ENCODE measurements around the gene IPO4. TPM values are rescaled to one million over a fixed set of nuclear protein-coding genes. Genes with fewer than 3 reads are reported as not detected.

The IPO4 gene
- total RNA-seq, 2 donors from 2014 or later, result 19.9 to 64.6 TPM

GRCh38 chr14:24164518-24164991 lies 24.1 kb downstream of the IPO4 start:
- Histone ChIP-seq H3K4me3 (no peak overlapping the region), H3K9me3 (no peaks in the 10 kb centered on the region), H3K27ac (no peak overlapping the region), H3K36me3 (peaks cover 48% of the 10 kb centered on the region), H3K27me3 (replicated peaks; ENCODE audit: insufficient read depth) (no peaks in the 10 kb centered on the region), H3K4me1 (ENCODE audit: control insufficient read depth in 1 of 2, low read depth in 2 of 2) (peaks cover 15 to 38% of the 10 kb centered on the region in 2 donors)
- DNase-seq (ENCODE audit: low spot score) (no peak), ATAC-seq (ENCODE audit: insufficient number of reproducible peaks, low FRiP score, low read depth) (no peak)
- TF ChIP-seq CTCF (IDR thresholded peaks at IDR 0.05), result no peak

- ATAC-seq (ENCODE audit: insufficient number of reproducible peaks, low FRiP score, low read depth), result no peak
These were observed 26.5 kb downstream of the IPO4 start for GRCh38 chr14:24162093-24162492.

GRCh38 chr14:24160850-24161804 lies 27.5 kb downstream of the IPO4 start, which contains the start of gene IRF9:
Gene IRF9, plus strand, starts transcription at chr14:24161265. Its CDS starts 880 bp downstream, at chr14:24162145.
- Histone ChIP-seq H3K36me3 (peaks cover 63% of the 10 kb centered on the region), H3K4me3 (peak within 1 kb of the TSS; percentile 90), H3K27me3 (replicated peaks; ENCODE audit: insufficient read depth) (no peaks in the 10 kb centered on the region), H3K4me1 (ENCODE audit: control insufficient read depth in 1 of 2, low read depth in 2 of 2) (peaks cover 15 to 38% of the 10 kb centered on the region in 2 donors), H3K27ac (peak within 1 kb of the TSS; percentile 87 to 88), H3K9me3 (no peaks in the 10 kb centered on the region)
- DNase-seq (ENCODE audit: low spot score) (peak; percentile 93), ATAC-seq (ENCODE audit: insufficient number of reproducible peaks, low FRiP score, low read depth) (peak; percentile 90)
- TF ChIP-seq CTCF (IDR thresholded peaks at IDR 0.05), result peak; percentile 93

More at GRCh38 chr14:24162093-24162492, 26.5 kb downstream of the IPO4 start:
- H3K27ac ChIP-seq, result peak overlapping the region; percentile 87 to 88
- H3K9me3 ChIP-seq, result no peaks in the 10 kb centered on the region
- no peak for DNase-seq (ENCODE audit: low spot score)
- H3K27me3 ChIP-seq (replicated peaks; ENCODE audit: insufficient read depth), result no peaks in the 10 kb centered on the region
- TF ChIP-seq CTCF (IDR thresholded peaks at IDR 0.05), result no peak
- peaks cover 15 to 38% of the 10 kb centered on the region in 2 donors for H3K4me1 ChIP-seq (ENCODE audit: control insufficient read depth in 1 of 2, low read depth in 2 of 2)
- peaks cover 63% of the 10 kb centered on the region for H3K36me3 ChIP-seq
- H3K4me3 ChIP-seq, result peak overlapping the region; percentile 90

GRCh38 chr14:24160499-24160849 lies 28.1 kb downstream of the IPO4 start:
- ATAC-seq (ENCODE audit: insufficient number of reproducible peaks, low FRiP score, low read depth) (no peak), DNase-seq (ENCODE audit: low spot score) (no peak)
- H3K27ac ChIP-seq, result peak overlapping the region; percentile 73 to 88
- TF ChIP-seq CTCF (IDR thresholded peaks at IDR 0.05), result no peak
- H3K36me3 ChIP-seq, result peaks cover 63% of the 10 kb centered on the region
- peaks cover 15 to 38% of the 10 kb centered on the region in 2 donors for H3K4me1 ChIP-seq (ENCODE audit: control insufficient read depth in 1 of 2, low read depth in 2 of 2)
- no peak overlapping the region for H3K4me3 ChIP-seq
- no peaks in the 10 kb centered on the region for H3K27me3 ChIP-seq (replicated peaks; ENCODE audit: insufficient read depth)
- no peaks in the 10 kb centered on the region for H3K9me3 ChIP-seq

GRCh38 chr14:24159777-24160498 lies 28.7 kb downstream of the IPO4 start:
- Histone ChIP-seq H3K36me3 (peaks cover 63% of the 10 kb centered on the region), H3K4me3 (no peak overlapping the region), H3K27ac (peak overlapping the region; percentile 73 to 88), H3K9me3 (no peaks in the 10 kb centered on the region), H3K27me3 (replicated peaks; ENCODE audit: insufficient read depth) (no peaks in the 10 kb centered on the region), H3K4me1 (ENCODE audit: control insufficient read depth in 1 of 2, low read depth in 2 of 2) (peaks cover 15 to 38% of the 10 kb centered on the region in 2 donors)
- DNase-seq (ENCODE audit: low spot score), result no peak
- no peak for TF ChIP-seq CTCF (IDR thresholded peaks at IDR 0.05)
- ATAC-seq (ENCODE audit: insufficient number of reproducible peaks, low FRiP score, low read depth), result no peak

Measured in thoracic aorta (tissue), 2 donors.